Sigmoid colon (tissue), 4 donors: ENCODE data around the gene GLI3.

ENCODE experiments used
- EP300 ChIP-seq, 4 donors: sonication (generic); formaldehyde crosslinking; IDR thresholded peaks; one replicate each; pipeline ENCODE4 v1.6.1; 2017; ENCODE audit warnings: antibody characterized with exemption in 4 of 4
- POLR2A ChIP-seq, 2 donors: fragments of 450-650 bp; IDR thresholded peaks; one replicate each; pipeline ENCODE4 v1.6.1; 2016; ENCODE audit warnings: antibody characterized with exemption in 2 of 2, mild to moderate bottlenecking in 2 of 2, moderate library complexity in 2 of 2
- POLR2AphosphoS5 ChIP-seq, 4 donors: sonication (generic); formaldehyde crosslinking; IDR thresholded peaks; one replicate each; pipeline ENCODE4 v1.6.1; 2017; ENCODE audit warnings: antibody characterized with exemption in 4 of 4
- TF ChIP-seq, protein P1 (sequence below), 4 experiments: fragments of 450-650 bp in 3 of 4; fragments of 200-600 bp in 1 of 4; IDR thresholded peaks; one replicate each; pipeline ENCODE4 v1.5.1; 2016 to 2019; ENCODE audit warnings: antibody characterized with exemption in 4 of 4, mild to moderate bottlenecking in 3 of 4, moderate library complexity in 2 of 4

DNA sequence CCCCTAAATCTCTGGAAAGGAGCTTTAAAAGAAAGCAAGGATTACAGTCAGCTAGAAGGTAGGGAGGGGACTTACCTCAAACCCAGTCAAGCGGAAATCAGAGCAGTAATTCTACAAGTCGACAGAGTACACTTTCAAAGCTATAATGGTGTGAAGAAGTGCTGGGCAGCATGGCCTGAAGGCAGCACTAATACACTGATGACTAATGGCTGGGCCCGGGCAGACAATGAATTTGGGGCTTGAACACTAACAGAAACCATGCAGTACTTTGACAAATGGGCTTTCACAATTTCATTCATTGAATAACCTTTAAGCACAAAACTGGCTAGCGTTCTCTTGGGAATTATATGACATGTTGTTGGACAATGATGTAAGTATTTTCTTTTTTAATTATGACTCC lies 4.7 kb downstream of the GLI3 start:
- TF ChIP-seq, protein P1, sequence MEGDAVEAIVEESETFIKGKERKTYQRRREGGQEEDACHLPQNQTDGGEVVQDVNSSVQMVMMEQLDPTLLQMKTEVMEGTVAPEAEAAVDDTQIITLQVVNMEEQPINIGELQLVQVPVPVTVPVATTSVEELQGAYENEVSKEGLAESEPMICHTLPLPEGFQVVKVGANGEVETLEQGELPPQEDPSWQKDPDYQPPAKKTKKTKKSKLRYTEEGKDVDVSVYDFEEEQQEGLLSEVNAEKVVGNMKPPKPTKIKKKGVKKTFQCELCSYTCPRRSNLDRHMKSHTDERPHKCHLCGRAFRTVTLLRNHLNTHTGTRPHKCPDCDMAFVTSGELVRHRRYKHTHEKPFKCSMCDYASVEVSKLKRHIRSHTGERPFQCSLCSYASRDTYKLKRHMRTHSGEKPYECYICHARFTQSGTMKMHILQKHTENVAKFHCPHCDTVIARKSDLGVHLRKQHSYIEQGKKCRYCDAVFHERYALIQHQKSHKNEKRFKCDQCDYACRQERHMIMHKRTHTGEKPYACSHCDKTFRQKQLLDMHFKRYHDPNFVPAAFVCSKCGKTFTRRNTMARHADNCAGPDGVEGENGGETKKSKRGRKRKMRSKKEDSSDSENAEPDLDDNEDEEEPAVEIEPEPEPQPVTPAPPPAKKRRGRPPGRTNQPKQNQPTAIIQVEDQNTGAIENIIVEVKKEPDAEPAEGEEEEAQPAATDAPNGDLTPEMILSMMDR (IDR thresholded peaks at IDR 0.05), result no peak
- no peak for TF ChIP-seq POLR2A (IDR thresholded peaks at IDR 0.05)
- peak in 1 of 4 donors; percentile 13 for TF ChIP-seq EP300 (IDR thresholded peaks at IDR 0.05)
- peak; percentile 47 to 82 (median 66) for TF ChIP-seq POLR2AphosphoS5 (IDR thresholded peaks at IDR 0.05)
